Measurements from ENCODE around the gene DYRK3. TPM values are rescaled to one million over a fixed set of nuclear protein-coding genes. Genes with fewer than 3 reads are reported as not detected.

DYRK3 gene
- total RNA-seq, 4 donors from 2014 or later, result 0.67 to 3.3 (median 0.85) TPM; not detected in 1

DNA sequence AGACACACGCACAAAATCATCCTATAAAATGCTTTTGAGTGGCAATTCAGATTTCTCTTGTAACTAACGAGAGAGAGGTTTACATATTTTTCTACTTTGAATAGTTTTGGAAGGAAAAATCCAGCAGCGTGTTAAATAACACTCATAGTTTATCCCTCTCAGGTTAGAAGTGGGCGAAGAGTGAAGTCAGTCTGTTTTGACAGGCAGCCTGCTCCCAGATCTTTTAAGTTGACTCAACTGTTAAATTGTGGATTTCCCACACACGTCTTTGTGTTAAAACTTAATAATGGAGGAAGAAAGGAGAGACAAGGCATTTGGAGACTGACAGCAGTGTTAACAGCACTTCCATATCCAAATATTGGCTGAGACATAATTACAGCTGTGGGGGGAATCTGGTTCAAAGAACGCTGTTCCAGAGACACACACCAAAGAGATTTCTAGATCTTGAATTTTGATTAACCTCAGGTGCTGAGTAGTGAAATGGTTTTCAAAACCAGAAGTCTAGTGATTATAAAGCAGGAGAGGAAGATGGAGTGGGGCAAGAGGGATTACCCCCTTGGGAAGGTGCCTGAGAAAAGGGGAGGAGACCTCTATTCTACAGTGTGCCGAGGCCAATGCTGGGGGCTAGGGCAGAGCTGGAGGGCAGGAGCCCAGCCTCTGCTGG is 52.0 kb downstream of the DYRK3 start:
- Histone ChIP-seq H3K9me3 (no peaks in the 10 kb centered on the region), H3K36me3 (no peaks in the 10 kb centered on the region), H3K4me3 (peak overlapping the region in 2 of 4 donors; percentile 85 to 94), H3K4me1 (peaks cover 0 to 70% (median 16%) of the 10 kb centered on the region in 4 donors), H3K27me3 (no peaks in the 10 kb centered on the region), H3K27ac (peak overlapping the region in 3 of 4 donors; percentile 96 to 99 (median 98))
- TF ChIP-seq POLR2A (IDR thresholded peaks at IDR 0.05), result no peak
- TF ChIP-seq, protein P1, sequence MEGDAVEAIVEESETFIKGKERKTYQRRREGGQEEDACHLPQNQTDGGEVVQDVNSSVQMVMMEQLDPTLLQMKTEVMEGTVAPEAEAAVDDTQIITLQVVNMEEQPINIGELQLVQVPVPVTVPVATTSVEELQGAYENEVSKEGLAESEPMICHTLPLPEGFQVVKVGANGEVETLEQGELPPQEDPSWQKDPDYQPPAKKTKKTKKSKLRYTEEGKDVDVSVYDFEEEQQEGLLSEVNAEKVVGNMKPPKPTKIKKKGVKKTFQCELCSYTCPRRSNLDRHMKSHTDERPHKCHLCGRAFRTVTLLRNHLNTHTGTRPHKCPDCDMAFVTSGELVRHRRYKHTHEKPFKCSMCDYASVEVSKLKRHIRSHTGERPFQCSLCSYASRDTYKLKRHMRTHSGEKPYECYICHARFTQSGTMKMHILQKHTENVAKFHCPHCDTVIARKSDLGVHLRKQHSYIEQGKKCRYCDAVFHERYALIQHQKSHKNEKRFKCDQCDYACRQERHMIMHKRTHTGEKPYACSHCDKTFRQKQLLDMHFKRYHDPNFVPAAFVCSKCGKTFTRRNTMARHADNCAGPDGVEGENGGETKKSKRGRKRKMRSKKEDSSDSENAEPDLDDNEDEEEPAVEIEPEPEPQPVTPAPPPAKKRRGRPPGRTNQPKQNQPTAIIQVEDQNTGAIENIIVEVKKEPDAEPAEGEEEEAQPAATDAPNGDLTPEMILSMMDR (IDR thresholded peaks at IDR 0.05), result no peak
- DNase-seq, result no peak

DNA sequence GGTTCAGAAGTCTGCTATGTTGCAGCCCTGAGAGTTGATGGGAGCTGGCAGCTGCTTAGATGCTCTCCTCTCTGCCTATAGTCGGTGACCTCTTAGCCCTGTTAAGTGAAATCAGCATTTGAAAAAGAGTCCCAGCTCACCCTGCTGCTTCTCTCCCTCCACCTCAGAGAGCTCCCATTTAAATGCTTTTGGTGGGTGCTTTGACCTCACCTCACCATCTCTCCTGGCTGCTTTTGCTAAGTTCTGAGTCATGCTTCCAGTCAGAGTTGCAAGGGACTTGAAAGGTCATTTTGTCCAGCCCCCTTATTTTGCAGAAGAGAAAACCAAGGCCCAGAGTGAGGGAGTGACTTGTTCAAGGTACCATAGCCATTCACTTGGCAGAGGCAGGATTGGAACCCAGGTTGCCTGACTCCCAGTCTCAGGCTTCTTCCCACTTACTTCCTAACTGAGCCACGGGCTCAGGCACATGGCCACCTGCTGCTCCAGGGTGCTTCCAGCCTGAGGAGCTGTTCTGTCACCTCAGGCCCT is 52.6 kb downstream of the DYRK3 start:
- peak overlapping the region in 1 of 4 donors; percentile 98 for H3K27ac ChIP-seq
- TF ChIP-seq POLR2A (IDR thresholded peaks at IDR 0.05), result no peak
- TF ChIP-seq, protein P1 (IDR thresholded peaks at IDR 0.05), result no peak
- no peaks in the 10 kb centered on the region for H3K9me3 ChIP-seq
- no peaks in the 10 kb centered on the region for H3K36me3 ChIP-seq
- H3K27me3 ChIP-seq, result no peaks in the 10 kb centered on the region
- DNase-seq, result no peak
- H3K4me1 ChIP-seq, result peaks cover 0 to 71% (median 17%) of the 10 kb centered on the region in 4 donors
- H3K4me3 ChIP-seq, result no peak overlapping the region

DNA sequence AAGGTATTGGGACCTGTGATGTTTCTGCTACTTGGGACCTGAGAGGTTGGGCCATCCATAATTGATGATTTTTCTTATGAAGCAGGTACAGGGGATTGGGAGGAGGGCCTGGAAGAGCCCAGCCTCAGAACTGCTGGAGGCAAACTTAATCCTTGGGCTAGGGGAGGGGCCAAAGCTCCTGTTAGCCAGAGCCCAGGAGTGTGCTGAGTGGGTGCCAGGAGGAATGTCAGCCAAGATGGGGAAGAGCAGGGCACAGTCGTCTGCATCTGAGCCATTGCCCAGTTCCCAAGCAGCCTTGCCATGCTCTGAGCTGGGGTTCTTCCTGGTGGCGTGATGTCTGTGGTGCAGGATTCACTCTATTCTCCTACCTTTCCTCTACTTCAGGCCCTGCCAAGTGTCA is 55.2 kb downstream of the DYRK3 start:
- no peak for DNase-seq
- Histone ChIP-seq H3K4me3 (no peak overlapping the region), H3K4me1 (peaks cover 0 to 80% (median 23%) of the 10 kb centered on the region in 4 donors), H3K27me3 (no peaks in the 10 kb centered on the region), H3K36me3 (no peaks in the 10 kb centered on the region), H3K27ac (no peak overlapping the region), H3K9me3 (no peaks in the 10 kb centered on the region)
- TF ChIP-seq, protein P1 (IDR thresholded peaks at IDR 0.05), result no peak
- no peak for TF ChIP-seq POLR2A (IDR thresholded peaks at IDR 0.05)

DNA sequence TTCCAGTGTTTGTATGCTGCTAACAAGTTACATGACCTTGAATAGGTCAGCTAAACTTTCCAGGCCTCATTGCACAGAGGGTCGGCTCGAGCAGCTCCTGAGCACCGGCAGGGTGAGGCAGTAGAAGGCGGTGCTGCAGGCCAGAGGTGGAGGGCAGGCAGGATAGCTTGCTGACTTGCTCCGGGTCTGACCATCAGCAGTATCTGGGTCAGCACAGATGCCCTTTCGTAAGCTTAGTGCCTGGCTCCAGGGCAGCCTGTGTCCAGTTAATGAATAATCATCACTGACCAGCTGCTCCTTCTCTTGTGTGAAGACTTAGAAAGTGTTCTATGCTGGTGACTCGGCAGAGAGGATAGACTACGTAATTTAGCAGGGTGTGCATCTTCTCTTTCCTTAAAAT is 56.3 kb downstream of the DYRK3 start:
- Histone ChIP-seq H3K36me3 (no peaks in the 10 kb centered on the region), H3K27ac (peak overlapping the region in 3 of 4 donors; percentile 1 to 73 (median 6)), H3K4me3 (no peak overlapping the region), H3K27me3 (no peaks in the 10 kb centered on the region), H3K4me1 (peaks cover 0 to 80% (median 22%) of the 10 kb centered on the region in 4 donors), H3K9me3 (no peaks in the 10 kb centered on the region)
- DNase-seq, result no peak
- TF ChIP-seq, protein P1 (IDR thresholded peaks at IDR 0.05), result no peak
- TF ChIP-seq POLR2A (IDR thresholded peaks at IDR 0.05), result no peak

DNA sequence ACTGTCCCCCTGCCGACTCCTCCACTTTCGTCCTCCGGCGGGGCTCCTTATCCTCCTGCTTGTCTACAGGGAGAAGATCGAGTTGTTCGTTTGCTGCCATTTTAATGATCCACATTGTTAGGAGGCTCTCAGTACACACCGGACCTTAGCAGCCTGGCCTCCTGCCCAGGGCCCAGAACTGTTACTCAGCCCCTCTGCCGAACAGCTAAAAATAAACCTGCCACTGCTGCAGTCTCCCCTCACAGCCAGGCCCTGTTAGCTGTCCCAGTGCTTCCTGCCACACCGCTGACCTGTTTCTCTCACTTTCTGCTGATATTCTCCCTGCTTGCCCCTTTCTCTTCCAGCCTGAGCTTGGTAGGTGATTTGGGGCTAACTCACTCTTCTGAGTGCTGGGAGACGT is 57.7 kb downstream of the DYRK3 start:
- Histone ChIP-seq H3K9me3 (no peaks in the 10 kb centered on the region), H3K27ac (peak overlapping the region; percentile 1 to 73 (median 36)), H3K36me3 (no peaks in the 10 kb centered on the region), H3K4me1 (peaks cover 0 to 80% (median 14%) of the 10 kb centered on the region in 4 donors), H3K4me3 (no peak overlapping the region), H3K27me3 (no peaks in the 10 kb centered on the region)
- no peak for TF ChIP-seq POLR2A (IDR thresholded peaks at IDR 0.05)
- TF ChIP-seq, protein P1 (IDR thresholded peaks at IDR 0.05), result no peak
- DNase-seq, result no peak
